Measurements from ENCODE around the gene RALA. TPM values are rescaled to one million over a fixed set of nuclear protein-coding genes. Genes with fewer than 3 reads are reported as not detected.

Gene RALA
- total RNA-seq, 1 experiment from 2014 or later = 13.8 TPM

DNA sequence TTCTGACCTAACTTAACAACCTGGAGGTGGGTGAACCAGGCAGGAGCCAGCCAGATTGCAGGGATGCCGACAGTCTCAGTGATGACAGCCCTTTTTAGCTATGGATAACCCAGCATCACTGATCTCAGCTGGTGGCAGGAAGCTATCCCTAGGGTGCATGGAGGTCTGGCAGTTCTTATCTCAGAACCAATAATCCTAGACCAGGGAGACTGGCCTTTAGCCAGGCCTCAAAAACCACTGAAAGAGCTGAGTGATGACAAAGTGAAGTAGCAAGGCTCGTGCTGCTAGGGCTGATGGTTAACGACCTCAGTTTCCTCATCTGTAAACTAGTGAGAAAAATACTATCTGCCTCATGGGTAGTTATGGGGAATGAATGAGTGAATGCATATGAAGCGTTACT is 112.5 kb downstream of the RALA start:
- Histone ChIP-seq H3K27ac (ENCODE audit: low read length) (peak overlapping the region; percentile 52), H3K9ac (ENCODE audit: low read length) (peak overlapping the region; percentile 51), H3K9me3 (ENCODE audit: low read length) (no peaks in the 10 kb centered on the region), H3K4me3 (ENCODE audit: low read length) (peak overlapping the region; percentile 86), H3K27me3 (ENCODE audit: low read length) (no peaks in the 10 kb centered on the region), H3K36me3 (ENCODE audit: insufficient read depth, low read length) (peaks cover 4% of the 10 kb centered on the region; the same call in 1 of the 2 replicates), H4K20me1 (ENCODE audit: insufficient read depth, low read depth, low read length) (no peaks in the 10 kb centered on the region), H3K4me2 (ENCODE audit: low read depth, low read length, poor library complexity, severe bottlenecking) (peak overlapping the region; percentile 91), H3K9me2 (replicated peaks; ENCODE audit: insufficient read depth, low read length) (no peaks in the 10 kb centered on the region), H3K79me2 (ENCODE audit: low read length) (peaks cover 67% of the 10 kb centered on the region), H3K4me1 (ENCODE audit: low read length) (peaks cover 45% of the 10 kb centered on the region), H2AFZ (ENCODE audit: low read length) (no peak overlapping the region)
- DNase-seq = no peak

DNA sequence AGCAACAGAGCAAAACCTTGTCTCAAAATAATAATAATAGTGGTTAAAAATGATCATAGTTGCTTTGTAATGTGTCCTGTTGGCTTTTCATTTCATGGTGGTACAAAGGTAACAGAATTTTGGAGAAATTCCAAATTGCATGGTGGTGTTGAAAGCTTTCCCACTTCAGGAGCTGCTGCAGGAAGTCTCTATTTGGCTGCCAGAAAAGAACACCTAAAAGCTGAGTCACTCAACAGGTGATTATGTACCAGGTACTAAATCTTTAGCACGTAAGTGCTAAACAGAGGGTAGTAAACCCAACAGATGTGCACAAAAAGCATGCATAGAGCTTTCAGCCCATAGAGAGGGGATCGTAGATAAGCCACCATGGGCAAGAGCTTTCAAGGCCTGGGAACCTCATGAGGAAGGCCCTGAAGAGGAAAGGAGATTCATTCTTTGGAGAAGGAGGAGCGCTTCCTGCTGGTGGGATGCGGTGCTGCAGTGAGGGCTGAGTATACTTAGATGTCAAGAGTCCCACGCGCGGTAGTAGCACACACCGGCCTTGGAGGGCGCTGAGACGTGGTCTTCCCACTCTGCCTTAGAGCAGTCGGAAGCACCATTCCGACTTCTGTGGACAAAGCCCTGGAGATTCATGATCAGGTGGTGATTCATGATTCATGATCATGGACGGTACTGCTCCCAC is 118.7 kb downstream of the RALA start:
- Histone ChIP-seq H3K36me3 (ENCODE audit: insufficient read depth, low read length) (peaks cover 4% of the 10 kb centered on the region; the same call in 1 of the 2 replicates), H3K27ac (ENCODE audit: low read length) (no peak overlapping the region), H3K27me3 (ENCODE audit: low read length) (no peaks in the 10 kb centered on the region), H3K79me2 (ENCODE audit: low read length) (peaks cover 84% of the 10 kb centered on the region), H3K9me2 (replicated peaks; ENCODE audit: insufficient read depth, low read length) (no peaks in the 10 kb centered on the region), H3K9me3 (ENCODE audit: low read length) (no peaks in the 10 kb centered on the region), H3K4me2 (ENCODE audit: low read depth, low read length, poor library complexity, severe bottlenecking) (no peak overlapping the region), H3K4me3 (ENCODE audit: low read length) (no peak overlapping the region), H3K4me1 (ENCODE audit: low read length) (peaks cover 21% of the 10 kb centered on the region), H4K20me1 (ENCODE audit: insufficient read depth, low read depth, low read length) (peaks cover 3% of the 10 kb centered on the region; the same call in 1 of the 2 replicates), H2AFZ (ENCODE audit: low read length) (no peak overlapping the region), H3K9ac (ENCODE audit: low read length) (no peak overlapping the region)
- peak; percentile 78 for DNase-seq

DNA sequence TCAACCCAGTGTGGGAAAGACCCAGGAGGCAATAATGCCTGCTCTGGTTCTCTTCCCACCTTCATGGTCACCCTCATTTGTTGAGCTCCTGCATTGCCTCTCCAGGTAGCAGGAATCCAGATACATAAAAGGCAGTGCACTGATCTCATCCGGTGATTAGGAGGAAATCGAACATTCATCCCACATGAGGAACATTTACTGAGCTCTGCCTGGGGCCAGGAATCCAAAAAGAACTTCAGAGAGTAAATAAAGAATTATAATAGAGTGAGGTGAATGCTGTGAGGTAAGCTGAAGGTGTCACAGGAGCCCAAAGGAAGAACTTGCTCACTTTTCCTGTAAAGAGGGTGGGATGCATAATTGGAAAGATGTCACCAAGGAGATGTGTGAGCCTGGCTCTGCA is 121.2 kb downstream of the RALA start:
- Histone ChIP-seq H3K36me3 (ENCODE audit: insufficient read depth, low read length) (no peaks in the 10 kb centered on the region; the same call in 1 of the 2 replicates), H3K27me3 (ENCODE audit: low read length) (no peaks in the 10 kb centered on the region), H4K20me1 (ENCODE audit: insufficient read depth, low read depth, low read length) (peaks cover 3% of the 10 kb centered on the region; the same call in 1 of the 2 replicates), H3K9me2 (replicated peaks; ENCODE audit: insufficient read depth, low read length) (no peaks in the 10 kb centered on the region), H3K79me2 (ENCODE audit: low read length) (peaks cover 89% of the 10 kb centered on the region), H3K4me2 (ENCODE audit: low read depth, low read length, poor library complexity, severe bottlenecking) (no peak overlapping the region), H3K4me3 (ENCODE audit: low read length) (no peak overlapping the region), H3K9me3 (ENCODE audit: low read length) (no peaks in the 10 kb centered on the region), H3K27ac (ENCODE audit: low read length) (0 out of 2 replicates have a peak overlapping the region, but pooled peaks have one; percentile 9), H2AFZ (ENCODE audit: low read length) (no peak overlapping the region), H3K4me1 (ENCODE audit: low read length) (peaks cover 29% of the 10 kb centered on the region), H3K9ac (ENCODE audit: low read length) (0 out of 2 replicates have a peak overlapping the region, but pooled peaks have one; percentile 16)
- DNase-seq = no peak

DNA sequence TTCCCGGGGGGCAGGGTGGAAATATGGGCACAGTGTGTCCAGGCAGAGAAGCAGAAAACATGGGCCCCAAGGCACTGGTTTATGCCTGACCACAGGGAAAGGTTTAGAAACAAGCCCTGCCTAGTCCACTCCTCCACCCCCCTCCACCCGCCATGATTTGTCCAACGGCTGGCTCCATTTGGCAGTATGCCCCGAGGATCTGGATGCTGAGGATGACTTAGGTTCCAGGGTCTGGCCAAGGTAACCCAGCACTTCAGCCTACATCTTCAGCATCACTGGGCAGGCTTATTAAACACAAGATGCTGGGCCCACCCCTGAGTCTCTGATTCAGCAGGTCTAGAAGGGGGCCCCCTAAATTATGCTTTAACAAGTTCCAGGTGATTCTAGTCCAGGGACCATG is 121.9 kb downstream of the RALA start:
- Histone ChIP-seq H3K4me2 (ENCODE audit: low read depth, low read length, poor library complexity, severe bottlenecking) (peak overlapping the region; percentile 50), H4K20me1 (ENCODE audit: insufficient read depth, low read depth, low read length) (peaks cover 3% of the 10 kb centered on the region; the same call in 1 of the 2 replicates), H3K9me2 (replicated peaks; ENCODE audit: insufficient read depth, low read length) (no peaks in the 10 kb centered on the region), H3K36me3 (ENCODE audit: insufficient read depth, low read length) (peaks cover 5% of the 10 kb centered on the region; the same call in 1 of the 2 replicates), H3K9ac (ENCODE audit: low read length) (peak overlapping the region; percentile 16; the same call in 1 of the 2 replicates), H3K27me3 (ENCODE audit: low read length) (no peaks in the 10 kb centered on the region), H3K4me3 (ENCODE audit: low read length) (no peak overlapping the region), H3K9me3 (ENCODE audit: low read length) (no peaks in the 10 kb centered on the region), H3K27ac (ENCODE audit: low read length) (peak overlapping the region; percentile 44), H3K4me1 (ENCODE audit: low read length) (peaks cover 29% of the 10 kb centered on the region), H3K79me2 (ENCODE audit: low read length) (peaks cover 89% of the 10 kb centered on the region), H2AFZ (ENCODE audit: low read length) (no peak overlapping the region)
- DNase-seq = no peak

DNA sequence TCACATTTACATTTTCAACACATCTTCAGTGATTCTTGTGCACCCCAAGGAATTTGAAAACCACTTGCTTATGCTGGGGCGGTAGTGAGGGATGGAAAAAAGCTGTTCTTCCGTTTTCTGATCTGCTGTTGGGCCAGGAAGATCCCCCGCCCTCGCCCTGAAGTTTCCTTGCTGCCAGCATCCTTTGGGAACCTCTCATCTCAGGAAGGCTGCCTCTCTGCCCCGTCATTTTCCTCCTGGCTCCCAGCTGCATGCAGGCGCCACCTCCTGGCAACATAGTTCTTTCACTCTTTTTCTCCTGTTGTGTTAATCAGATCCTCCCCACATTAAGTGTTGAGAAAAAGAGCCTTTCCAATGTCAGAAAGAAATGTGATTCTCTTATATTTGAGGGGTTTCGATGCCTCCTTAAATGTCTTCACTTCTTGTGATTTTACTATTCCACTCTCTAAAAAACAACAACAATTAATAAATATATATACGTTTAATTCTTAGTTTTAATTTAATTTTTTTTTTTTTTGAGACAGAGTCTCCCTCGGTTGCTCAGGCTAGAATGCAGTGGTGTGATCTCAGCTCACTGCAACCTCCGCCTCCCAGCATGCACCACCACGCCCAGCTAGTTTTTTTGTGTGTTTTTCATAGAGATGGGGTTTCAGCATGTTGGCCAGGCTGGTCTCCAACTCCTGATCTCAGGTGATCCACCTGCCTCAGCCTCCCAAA is 122.9 kb downstream of the RALA start:
- peaks cover 88% of the 10 kb centered on the region for H3K79me2 ChIP-seq (ENCODE audit: low read length)
- peak overlapping the region; percentile 50 for H3K4me2 ChIP-seq (ENCODE audit: low read depth, low read length, poor library complexity, severe bottlenecking)
- peaks cover 7% of the 10 kb centered on the region for H3K36me3 ChIP-seq (ENCODE audit: insufficient read depth, low read length)
- H3K4me1 ChIP-seq (ENCODE audit: low read length) = peaks cover 29% of the 10 kb centered on the region
- no peak overlapping the region for H2AFZ ChIP-seq (ENCODE audit: low read length)
- no peak overlapping the region for H3K4me3 ChIP-seq (ENCODE audit: low read length)
- H3K27me3 ChIP-seq (ENCODE audit: low read length) = no peaks in the 10 kb centered on the region
- H3K9ac ChIP-seq (ENCODE audit: low read length) = peak overlapping the region; percentile 16; the same call in 1 of the 2 replicates
- H4K20me1 ChIP-seq (ENCODE audit: insufficient read depth, low read depth, low read length) = peaks cover 3% of the 10 kb centered on the region; the same call in 1 of the 2 replicates
- H3K9me3 ChIP-seq (ENCODE audit: low read length) = no peaks in the 10 kb centered on the region
- H3K9me2 ChIP-seq (replicated peaks; ENCODE audit: insufficient read depth, low read length) = no peaks in the 10 kb centered on the region
- peak overlapping the region; percentile 44 for H3K27ac ChIP-seq (ENCODE audit: low read length)
- peak; percentile 82 for DNase-seq

DNA sequence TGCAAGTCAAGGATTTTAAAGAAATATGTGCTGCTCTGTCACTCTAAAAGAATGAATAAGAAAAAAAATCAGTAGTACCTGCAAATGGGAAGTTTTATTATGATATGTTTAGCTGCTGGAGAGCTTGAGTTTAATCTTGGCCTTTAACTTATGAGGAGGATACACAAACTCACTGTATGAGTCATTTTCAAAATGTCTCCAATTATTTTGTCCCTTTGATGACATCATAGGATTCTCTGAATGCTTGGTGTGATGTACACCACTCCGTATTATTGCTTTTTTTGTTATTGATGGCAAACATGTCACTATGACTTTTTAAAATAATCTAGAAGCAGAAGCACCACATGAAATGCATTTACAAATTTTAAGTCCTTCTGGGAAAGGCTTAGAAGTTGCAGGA is 125.8 kb downstream of the RALA start:
- Histone ChIP-seq H3K27me3 (ENCODE audit: low read length) (no peaks in the 10 kb centered on the region), H3K9ac (ENCODE audit: low read length) (no peak overlapping the region), H3K79me2 (ENCODE audit: low read length) (peaks cover 89% of the 10 kb centered on the region), H3K9me2 (replicated peaks; ENCODE audit: insufficient read depth, low read length) (no peaks in the 10 kb centered on the region), H2AFZ (ENCODE audit: low read length) (no peak overlapping the region), H3K4me3 (ENCODE audit: low read length) (no peak overlapping the region), H4K20me1 (ENCODE audit: insufficient read depth, low read depth, low read length) (no peaks in the 10 kb centered on the region), H3K4me1 (ENCODE audit: low read length) (peaks cover 29% of the 10 kb centered on the region), H3K36me3 (ENCODE audit: insufficient read depth, low read length) (peaks cover 11% of the 10 kb centered on the region; the same call in 1 of the 2 replicates), H3K27ac (ENCODE audit: low read length) (no peak overlapping the region), H3K9me3 (ENCODE audit: low read length) (no peaks in the 10 kb centered on the region), H3K4me2 (ENCODE audit: low read depth, low read length, poor library complexity, severe bottlenecking) (no peak overlapping the region)
- DNase-seq = no peak

DNA sequence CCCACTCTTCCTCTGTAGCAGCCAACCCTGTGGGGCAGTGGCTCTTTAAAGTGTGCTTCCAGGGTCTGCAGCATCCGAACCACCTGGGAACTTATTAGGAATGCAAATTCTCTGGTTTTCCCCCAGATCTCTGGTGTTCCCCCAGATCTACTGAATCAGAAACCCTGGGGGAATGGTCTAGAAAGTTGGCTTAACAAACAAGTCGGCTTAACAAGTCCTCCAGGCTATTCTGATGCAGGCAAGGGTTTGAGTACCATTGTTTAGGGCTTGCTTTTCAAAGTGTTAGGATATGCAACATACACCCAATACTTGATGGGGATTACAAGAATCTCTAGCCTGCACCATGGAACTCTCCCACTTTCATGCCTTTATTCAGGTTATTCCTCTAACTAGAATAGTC is 126.3 kb downstream of the RALA start:
- H4K20me1 ChIP-seq (ENCODE audit: insufficient read depth, low read depth, low read length) = no peaks in the 10 kb centered on the region
- no peaks in the 10 kb centered on the region for H3K27me3 ChIP-seq (ENCODE audit: low read length)
- H3K79me2 ChIP-seq (ENCODE audit: low read length) = peaks cover 90% of the 10 kb centered on the region
- no peak overlapping the region for H2AFZ ChIP-seq (ENCODE audit: low read length)
- no peak overlapping the region for H3K4me3 ChIP-seq (ENCODE audit: low read length)
- H3K9me3 ChIP-seq (ENCODE audit: low read length) = no peaks in the 10 kb centered on the region
- no peak overlapping the region for H3K9ac ChIP-seq (ENCODE audit: low read length)
- H3K4me2 ChIP-seq (ENCODE audit: low read depth, low read length, poor library complexity, severe bottlenecking) = no peak overlapping the region
- H3K9me2 ChIP-seq (replicated peaks; ENCODE audit: insufficient read depth, low read length) = no peaks in the 10 kb centered on the region
- DNase-seq = no peak
- no peak overlapping the region for H3K27ac ChIP-seq (ENCODE audit: low read length)
- H3K4me1 ChIP-seq (ENCODE audit: low read length) = peaks cover 25% of the 10 kb centered on the region
- peaks cover 11% of the 10 kb centered on the region; the same call in 1 of the 2 replicates for H3K36me3 ChIP-seq (ENCODE audit: insufficient read depth, low read length)
